ENCODE results near the gene CRIM1. TPM values are rescaled to one million over a fixed set of nuclear protein-coding genes. Genes with fewer than 3 reads are reported as not detected.

The CRIM1 gene
- total RNA-seq, 4 donors from 2014 or later, result 73.7 to 134 (median 80.7) TPM

DNA sequence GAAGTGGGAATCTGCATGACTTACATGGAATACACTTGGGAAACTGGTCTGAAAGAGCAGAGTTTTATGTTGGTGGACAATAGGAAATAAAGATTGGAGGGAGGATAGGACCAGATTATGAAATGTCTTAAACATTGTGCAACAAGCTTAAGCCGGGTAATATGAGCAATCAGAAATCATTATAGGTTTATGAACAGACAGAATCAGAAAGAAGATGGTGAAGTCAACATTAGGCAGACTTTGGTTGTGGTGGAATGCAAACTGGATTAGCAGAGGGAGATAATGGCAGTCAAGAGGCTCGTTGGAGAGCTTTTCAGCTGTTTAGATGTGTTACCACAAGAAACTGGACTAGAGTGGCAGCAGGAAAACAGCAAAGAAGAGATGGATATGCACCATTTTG is 43.5 kb downstream of the CRIM1 start:
- Histone ChIP-seq H3K4me3 (no peak overlapping the region), H3K27ac (no peak overlapping the region), H3K36me3 (no peaks in the 10 kb centered on the region), H3K27me3 (no peaks in the 10 kb centered on the region), H3K4me1 (peaks cover 0 to 55% (median 32%) of the 10 kb centered on the region in 4 donors), H3K9me3 (no peaks in the 10 kb centered on the region)
- intact Hi-C loops (cut with DNase I; ENCODE audit: low total_unique reads), result no loop called here
- in situ Hi-C loops (cut with MboI; ENCODE audit: low pct_ligation_motif_present in 1 of 4, low pct_unique_long_range_greater_than_20kb in 1 of 4, low sequenced_read_pairs in 3 of 4), result no loop called here
- TF ChIP-seq EP300 (IDR thresholded peaks at IDR 0.05; ENCODE audit: low read depth) (no peak), POLR2A (IDR thresholded peaks at IDR 0.05) (no peak)
- WGBS, 2 donors (ENCODE audit: low coverage in 1 of 2), result 63 to 92% methylated on average over 2 of the region's 2 CpGs
- DNase-seq, result no peak

DNA sequence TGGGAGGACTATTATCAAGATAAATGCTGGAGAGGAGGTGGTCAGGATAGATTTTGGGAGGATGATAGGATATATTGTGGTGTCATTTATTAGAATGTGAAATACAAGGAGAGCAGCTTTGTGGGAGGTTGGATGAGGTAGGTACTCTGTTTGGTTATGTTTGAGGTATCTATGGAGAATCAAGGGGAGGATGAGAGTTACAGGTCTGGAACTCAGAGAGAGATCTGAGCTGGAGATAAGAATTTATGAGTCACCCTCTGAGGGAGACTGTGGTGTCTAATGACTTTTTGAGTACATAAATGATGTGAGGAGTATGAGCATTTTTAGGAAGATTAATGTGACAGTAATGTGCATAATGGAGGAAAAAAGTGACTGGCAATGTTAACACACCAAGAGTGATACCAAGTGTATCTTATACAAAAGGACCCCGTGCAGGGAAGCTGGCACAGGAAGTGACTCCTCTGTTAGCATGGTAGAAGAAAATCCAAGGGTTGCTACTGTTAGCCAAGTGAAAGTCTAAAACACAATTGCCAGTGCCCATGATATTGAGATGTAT is 48.2 kb downstream of the CRIM1 start:
- intact Hi-C loops (cut with DNase I; ENCODE audit: low total_unique reads), result no loop called here
- whole genome bisulfite sequencing, 2 donors (ENCODE audit: low coverage in 1 of 2), result 25 to 59% methylated on average over 1 of the region's 1 CpG
- peak overlapping the region in 2 of 4 donors; percentile 0 to 3 for H3K27ac ChIP-seq

DNA sequence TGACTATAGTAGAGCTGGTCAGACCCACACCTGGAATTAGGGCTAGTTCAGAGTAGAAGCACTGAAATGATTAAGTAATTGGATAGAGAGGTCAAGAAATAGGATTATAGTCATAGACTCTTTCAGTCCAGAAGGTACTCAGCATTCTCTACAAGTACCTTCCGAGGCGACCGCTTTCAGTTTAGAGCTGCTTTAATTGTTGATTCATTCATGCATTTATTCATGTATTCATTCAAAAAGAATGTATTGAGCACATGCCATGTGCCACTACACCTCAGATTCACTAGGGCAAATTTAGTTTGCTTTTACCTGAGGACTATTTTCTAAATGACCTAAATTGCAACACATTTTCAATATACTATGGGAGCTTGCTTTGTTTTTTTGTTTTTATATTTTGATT is 48.7 kb downstream of the CRIM1 start:
- TF ChIP-seq POLR2A (IDR thresholded peaks at IDR 0.05) (no peak), POLR2AphosphoS5 (IDR thresholded peaks at IDR 0.05) (no peak), EP300 (IDR thresholded peaks at IDR 0.05; ENCODE audit: low read depth) (no peak)
- TF ChIP-seq, protein P1, sequence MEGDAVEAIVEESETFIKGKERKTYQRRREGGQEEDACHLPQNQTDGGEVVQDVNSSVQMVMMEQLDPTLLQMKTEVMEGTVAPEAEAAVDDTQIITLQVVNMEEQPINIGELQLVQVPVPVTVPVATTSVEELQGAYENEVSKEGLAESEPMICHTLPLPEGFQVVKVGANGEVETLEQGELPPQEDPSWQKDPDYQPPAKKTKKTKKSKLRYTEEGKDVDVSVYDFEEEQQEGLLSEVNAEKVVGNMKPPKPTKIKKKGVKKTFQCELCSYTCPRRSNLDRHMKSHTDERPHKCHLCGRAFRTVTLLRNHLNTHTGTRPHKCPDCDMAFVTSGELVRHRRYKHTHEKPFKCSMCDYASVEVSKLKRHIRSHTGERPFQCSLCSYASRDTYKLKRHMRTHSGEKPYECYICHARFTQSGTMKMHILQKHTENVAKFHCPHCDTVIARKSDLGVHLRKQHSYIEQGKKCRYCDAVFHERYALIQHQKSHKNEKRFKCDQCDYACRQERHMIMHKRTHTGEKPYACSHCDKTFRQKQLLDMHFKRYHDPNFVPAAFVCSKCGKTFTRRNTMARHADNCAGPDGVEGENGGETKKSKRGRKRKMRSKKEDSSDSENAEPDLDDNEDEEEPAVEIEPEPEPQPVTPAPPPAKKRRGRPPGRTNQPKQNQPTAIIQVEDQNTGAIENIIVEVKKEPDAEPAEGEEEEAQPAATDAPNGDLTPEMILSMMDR (IDR thresholded peaks at IDR 0.05), result no peak
- Histone ChIP-seq H3K27ac (peak overlapping the region in 2 of 4 donors; percentile 0 to 3), H3K27me3 (no peaks in the 10 kb centered on the region), H3K4me1 (peaks cover 0 to 24% (median 11%) of the 10 kb centered on the region in 4 donors), H3K9me3 (no peaks in the 10 kb centered on the region), H3K4me3 (no peak overlapping the region), H3K36me3 (no peaks in the 10 kb centered on the region)
- no peak for DNase-seq
- WGBS, 2 donors (ENCODE audit: low coverage in 1 of 2), result 80 to 90% methylated on average over 3 of the region's 3 CpGs
- intact Hi-C loops (cut with DNase I; ENCODE audit: low total_unique reads) (no loop called here), in situ Hi-C loops (cut with MboI; ENCODE audit: low pct_ligation_motif_present in 1 of 4, low pct_unique_long_range_greater_than_20kb in 1 of 4, low sequenced_read_pairs in 3 of 4) (no loop called here)

More for the DNA sequence above, 48.2 kb downstream of the CRIM1 start:
- DNase-seq, result no peak
- Histone ChIP-seq H3K4me3 (no peak overlapping the region), H3K4me1 (peaks cover 0 to 23% (median 11%) of the 10 kb centered on the region in 4 donors), H3K36me3 (no peaks in the 10 kb centered on the region), H3K27me3 (no peaks in the 10 kb centered on the region), H3K9me3 (no peaks in the 10 kb centered on the region)
- no peak for TF ChIP-seq POLR2A (IDR thresholded peaks at IDR 0.05)
- no peak for TF ChIP-seq EP300 (IDR thresholded peaks at IDR 0.05; ENCODE audit: low read depth)
- TF ChIP-seq, protein P1 (IDR thresholded peaks at IDR 0.05), result no peak
- no peak for TF ChIP-seq POLR2AphosphoS5 (IDR thresholded peaks at IDR 0.05)
- in situ Hi-C loops (cut with MboI; ENCODE audit: low pct_ligation_motif_present in 1 of 4, low pct_unique_long_range_greater_than_20kb in 1 of 4, low sequenced_read_pairs in 3 of 4), result no loop called here

DNA sequence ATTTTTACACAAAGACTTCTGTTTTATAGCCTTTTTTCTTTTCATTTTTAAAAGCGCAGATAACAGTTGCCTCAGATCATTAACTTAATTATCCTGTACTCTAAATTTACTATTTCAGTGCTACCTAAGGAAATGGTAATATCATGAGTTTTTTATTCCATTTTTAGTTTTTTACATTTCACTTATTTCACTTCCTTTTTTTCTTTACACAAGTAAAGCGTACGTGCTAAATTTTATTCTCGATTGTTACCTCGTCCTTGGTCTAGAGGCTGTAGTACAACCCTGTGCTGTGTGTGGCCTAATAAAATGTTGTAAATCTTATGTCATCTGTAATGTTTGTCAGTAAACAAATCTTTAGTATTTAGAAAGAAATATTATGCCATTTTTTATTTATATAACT is 49.2 kb downstream of the CRIM1 start:
- in situ Hi-C loops (cut with MboI; ENCODE audit: low pct_ligation_motif_present in 1 of 4, low pct_unique_long_range_greater_than_20kb in 1 of 4, low sequenced_read_pairs in 3 of 4) (no loop called here), intact Hi-C loops (cut with DNase I; ENCODE audit: low total_unique reads) (no loop called here)
- TF ChIP-seq, protein P1 (IDR thresholded peaks at IDR 0.05), result no peak
- no peak for TF ChIP-seq POLR2A (IDR thresholded peaks at IDR 0.05)
- TF ChIP-seq POLR2AphosphoS5 (IDR thresholded peaks at IDR 0.05), result no peak
- no peak for TF ChIP-seq EP300 (IDR thresholded peaks at IDR 0.05; ENCODE audit: low read depth)
- peaks cover 0 to 28% (median 11%) of the 10 kb centered on the region in 4 donors for H3K4me1 ChIP-seq
- H3K4me3 ChIP-seq, result no peak overlapping the region
- DNase-seq, result no peak
- H3K9me3 ChIP-seq, result no peaks in the 10 kb centered on the region
- no peaks in the 10 kb centered on the region for H3K27me3 ChIP-seq
- WGBS, 2 donors (ENCODE audit: low coverage in 1 of 2), result 54 to 89% methylated on average over 5 of the region's 5 CpGs
- no peak overlapping the region for H3K27ac ChIP-seq
- H3K36me3 ChIP-seq, result no peaks in the 10 kb centered on the region

DNA sequence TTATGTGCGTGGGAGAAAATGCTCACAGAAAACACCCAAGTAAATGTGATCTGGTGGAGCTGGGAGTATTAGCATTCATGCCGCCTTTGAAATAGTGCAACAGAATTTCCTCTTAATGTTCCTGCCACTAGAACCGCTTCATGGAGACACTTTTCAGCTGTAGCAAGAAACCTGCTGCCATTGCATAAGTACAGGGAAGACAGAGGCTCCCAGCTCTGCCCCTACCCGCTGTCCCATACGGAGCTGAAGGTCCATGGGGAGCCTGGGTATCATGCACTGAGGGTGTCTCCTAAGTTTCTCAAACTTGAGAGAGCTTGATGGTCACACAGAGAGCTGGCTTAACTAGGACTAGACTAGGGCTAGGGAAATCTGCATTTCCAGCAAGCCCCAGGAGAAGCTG is 49.6 kb downstream of the CRIM1 start:
- in situ Hi-C loops (cut with MboI; ENCODE audit: low pct_ligation_motif_present in 1 of 4, low pct_unique_long_range_greater_than_20kb in 1 of 4, low sequenced_read_pairs in 3 of 4) (no loop called here), intact Hi-C loops (cut with DNase I; ENCODE audit: low total_unique reads) (no loop called here)
- Histone ChIP-seq H3K27ac (peak overlapping the region in 1 of 4 donors; percentile 14), H3K27me3 (no peaks in the 10 kb centered on the region), H3K9me3 (no peaks in the 10 kb centered on the region), H3K4me3 (no peak overlapping the region), H3K36me3 (no peaks in the 10 kb centered on the region), H3K4me1 (peaks cover 0 to 32% (median 11%) of the 10 kb centered on the region in 4 donors)
- TF ChIP-seq EP300 (IDR thresholded peaks at IDR 0.05; ENCODE audit: low read depth) (no peak), POLR2A (IDR thresholded peaks at IDR 0.05) (no peak)
- DNase-seq, result no peak
- 78 to 89% methylated on average over 3 to 5 of the region's 5 CpGs for WGBS, 2 donors (ENCODE audit: low coverage in 1 of 2)
